Measurements from ENCODE around the gene ZNF407.

The ZNF407 gene

GRCh38 chr18:75110311-75110710 lies 512.6 kb downstream of the ZNF407 start:
- no peaks in the 10 kb centered on the region for H3K36me3 Mint-ChIP-seq (ENCODE audit: low read depth)
- no peak overlapping the region for H3K27ac Mint-ChIP-seq
- no peaks in the 10 kb centered on the region for H3K27me3 Mint-ChIP-seq (ENCODE audit: low read depth)
- no peaks in the 10 kb centered on the region for H3K9me3 Mint-ChIP-seq
- no peak overlapping the region for H3K4me3 Mint-ChIP-seq
- no peak for DNase-seq (ENCODE audit: low spot score)
- no peaks in the 10 kb centered on the region for H3K4me1 Mint-ChIP-seq (ENCODE audit: low read depth)

- no peak for DNase-seq (ENCODE audit: low spot score)
- H3K4me1 Mint-ChIP-seq (ENCODE audit: low read depth) = no peaks in the 10 kb centered on the region
- no peaks in the 10 kb centered on the region for H3K36me3 Mint-ChIP-seq (ENCODE audit: low read depth)
- no peaks in the 10 kb centered on the region for H3K27me3 Mint-ChIP-seq (ENCODE audit: low read depth)
- H3K4me3 Mint-ChIP-seq = no peak overlapping the region
- no peak overlapping the region for H3K27ac Mint-ChIP-seq
- no peaks in the 10 kb centered on the region for H3K9me3 Mint-ChIP-seq
Measured at GRCh38 chr18:75110846-75111415, 513.3 kb downstream of the ZNF407 start.

- H3K9me3 Mint-ChIP-seq = no peaks in the 10 kb centered on the region
- H3K27ac Mint-ChIP-seq = no peak overlapping the region
- no peaks in the 10 kb centered on the region for H3K27me3 Mint-ChIP-seq (ENCODE audit: low read depth)
- no peaks in the 10 kb centered on the region for H3K4me1 Mint-ChIP-seq (ENCODE audit: low read depth)
- H3K4me3 Mint-ChIP-seq = no peak overlapping the region
- DNase-seq (ENCODE audit: low spot score) = no peak
- H3K36me3 Mint-ChIP-seq (ENCODE audit: low read depth) = no peaks in the 10 kb centered on the region
Measured at GRCh38 chr18:75111760-75112159, 514.1 kb downstream of the ZNF407 start.

GRCh38 chr18:75112186-75113096 lies 514.8 kb downstream of the ZNF407 start:
- Mint-ChIP-seq H3K27ac (no peak overlapping the region), H3K27me3 (ENCODE audit: low read depth) (no peaks in the 10 kb centered on the region), H3K4me3 (no peak overlapping the region), H3K9me3 (no peaks in the 10 kb centered on the region), H3K4me1 (ENCODE audit: low read depth) (no peaks in the 10 kb centered on the region), H3K36me3 (ENCODE audit: low read depth) (no peaks in the 10 kb centered on the region)
- no peak for DNase-seq (ENCODE audit: low spot score)

- H3K4me3 Mint-ChIP-seq = no peak overlapping the region
- H3K4me1 Mint-ChIP-seq (ENCODE audit: low read depth) = no peaks in the 10 kb centered on the region
- DNase-seq (ENCODE audit: low spot score) = no peak
- no peak overlapping the region for H3K27ac Mint-ChIP-seq
- no peaks in the 10 kb centered on the region for H3K36me3 Mint-ChIP-seq (ENCODE audit: low read depth)
- no peaks in the 10 kb centered on the region for H3K9me3 Mint-ChIP-seq
- H3K27me3 Mint-ChIP-seq (ENCODE audit: low read depth) = no peaks in the 10 kb centered on the region
Measured at GRCh38 chr18:75113455-75113854, 515.8 kb downstream of the ZNF407 start.

- Mint-ChIP-seq H3K4me3 (no peak overlapping the region), H3K9me3 (no peaks in the 10 kb centered on the region), H3K27ac (no peak overlapping the region), H3K36me3 (ENCODE audit: low read depth) (no peaks in the 10 kb centered on the region), H3K27me3 (ENCODE audit: low read depth) (no peaks in the 10 kb centered on the region), H3K4me1 (ENCODE audit: low read depth) (no peaks in the 10 kb centered on the region)
- no peak for DNase-seq (ENCODE audit: low spot score)
Measured at GRCh38 chr18:75114231-75114764, 516.6 kb downstream of the ZNF407 start.

Measured in T-helper 2 cell treated with Interferon-gamma antibody and Interleukin-4, amounts not matched to agents 5 μg/mL and 100 μg/mL, for 36 hours (primary cell).